GM19351 (cell line): ENCODE results near the gene CEP250.
"Not testable (repeated sequence)": the region's sequence is repeated elsewhere in the genome, so short reads cannot be mapped to it uniquely, and the experiment has no call there.

Experiments
- ATAC-seq: cut with Tn5 transposase; IDR thresholded peaks from one replicate; pipeline ENCODE4 v1.9.1; 2021; ENCODE audit warnings: mild to moderate bottlenecking, moderate library complexity; ENCODE audit not compliant: unreplicated experiment

CEP250 gene

GRCh38 chr20:35456700-35457099, 1.3 kb downstream of the CEP250 start:
- not testable (repeated sequence) for ATAC-seq

GRCh38 chr20:35457539-35457938, 2.1 kb downstream of the CEP250 start:
- not testable (repeated sequence) for ATAC-seq

DNA sequence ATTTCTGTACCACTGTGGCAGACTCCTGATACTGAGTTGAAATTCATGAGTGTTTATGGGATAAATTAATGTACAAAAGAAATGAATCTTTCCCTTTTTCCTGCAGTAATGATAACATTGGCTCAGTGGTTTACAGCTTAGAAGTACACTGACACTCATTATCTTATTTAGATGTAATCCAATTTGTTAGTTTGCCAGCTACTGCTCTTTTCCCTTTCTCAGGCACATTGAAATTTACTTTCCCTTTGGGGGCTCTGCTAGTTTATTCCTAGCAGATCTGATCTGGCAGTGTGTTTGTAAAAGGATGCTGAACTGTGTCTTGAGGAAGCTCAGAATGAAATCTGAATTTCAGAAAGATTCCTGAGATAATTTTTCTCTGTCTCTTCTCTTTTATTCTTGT, 3.0 kb downstream of the CEP250 start:
- no peak for ATAC-seq

DNA sequence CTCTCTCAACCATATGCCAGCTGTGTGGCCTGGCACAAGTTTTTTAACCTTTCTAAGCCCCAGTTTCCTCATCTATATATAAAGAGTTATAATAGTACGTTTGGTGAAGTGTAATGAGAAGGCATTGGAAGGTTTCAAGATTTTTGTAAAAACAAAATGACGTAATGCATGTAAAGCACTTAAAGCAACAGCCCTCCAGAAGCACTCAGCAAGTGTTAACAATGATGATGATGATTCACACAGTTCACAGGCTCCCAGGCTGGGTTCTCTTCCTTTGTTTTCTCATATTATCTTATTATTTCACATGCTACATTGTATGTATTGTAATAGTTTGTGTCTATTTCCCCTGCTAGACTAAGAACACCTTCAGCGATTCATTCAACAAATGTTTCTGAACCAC, 6.2 kb downstream of the CEP250 start:
- no peak for ATAC-seq

- ATAC-seq, result no peak
These were observed 7.0 kb downstream of the CEP250 start for GRCh38 chr20:35462351-35462750.

- no peak for ATAC-seq
These were observed 8.3 kb downstream of the CEP250 start for GRCh38 chr20:35463455-35464300.

- no peak for ATAC-seq
These were observed 10.6 kb downstream of the CEP250 start for GRCh38 chr20:35465976-35466375.

DNA sequence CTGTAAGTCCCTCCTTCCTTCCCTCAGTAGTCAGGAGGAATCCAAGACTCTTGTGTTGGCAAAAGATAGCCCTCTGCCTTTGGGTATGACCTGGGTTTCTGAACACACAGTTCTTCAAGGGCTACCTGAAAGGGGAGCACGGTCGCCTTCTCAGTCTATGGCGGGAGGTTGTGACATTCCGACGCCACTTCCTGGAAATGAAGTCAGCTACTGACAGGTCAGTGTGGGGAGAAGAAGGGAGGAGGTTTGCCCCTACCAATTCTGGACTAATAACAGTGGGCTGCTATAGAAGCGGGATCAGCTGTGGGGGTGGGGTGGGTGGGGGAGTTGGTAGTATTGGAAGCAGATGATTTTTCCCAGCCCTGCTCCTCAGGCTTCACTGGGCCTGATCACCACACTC, 11.5 kb downstream of the CEP250 start:
- no peak for ATAC-seq

DNA sequence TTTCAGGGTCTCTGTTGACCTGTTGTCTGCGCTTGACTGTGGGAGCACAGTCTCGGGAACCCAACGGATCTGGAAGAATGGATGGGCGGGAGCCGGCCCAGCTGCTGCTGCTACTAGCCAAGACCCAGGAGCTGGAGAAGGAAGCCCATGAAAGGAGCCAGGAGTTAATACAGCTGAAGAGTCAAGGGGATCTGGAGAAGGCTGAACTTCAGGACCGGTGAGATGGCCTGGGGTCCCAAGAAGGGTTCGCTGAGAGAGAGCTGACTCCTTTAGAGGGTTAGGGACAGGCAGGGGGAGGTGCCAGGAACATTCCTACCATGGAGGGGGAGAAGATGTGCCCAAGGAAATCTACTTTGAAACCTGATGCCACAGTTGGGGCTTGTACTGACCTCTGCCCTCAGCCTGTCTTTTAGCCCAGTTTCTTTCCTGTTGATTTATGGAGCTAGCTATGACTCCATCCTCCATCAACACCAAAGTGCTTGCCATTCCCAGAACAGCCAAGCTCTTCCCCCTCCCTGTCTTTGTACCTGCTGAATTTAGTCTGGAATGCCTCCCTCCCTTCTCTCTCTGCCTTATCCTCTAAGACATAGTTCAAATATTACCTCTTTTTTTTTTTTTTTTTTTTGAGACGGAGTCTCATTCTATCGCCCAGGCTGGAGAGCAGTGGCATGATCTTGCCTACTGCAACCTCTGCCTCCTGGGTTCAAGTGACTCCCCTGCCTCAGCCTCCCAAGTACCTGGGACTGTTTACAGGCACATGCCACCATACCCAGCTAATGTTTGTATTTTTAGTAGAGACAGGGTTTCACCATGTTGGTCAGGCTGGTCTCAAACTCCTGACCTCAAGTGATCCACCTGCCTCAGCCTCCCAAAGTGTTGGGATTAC, 12.2 kb downstream of the CEP250 start:
- no peak for ATAC-seq

DNA sequence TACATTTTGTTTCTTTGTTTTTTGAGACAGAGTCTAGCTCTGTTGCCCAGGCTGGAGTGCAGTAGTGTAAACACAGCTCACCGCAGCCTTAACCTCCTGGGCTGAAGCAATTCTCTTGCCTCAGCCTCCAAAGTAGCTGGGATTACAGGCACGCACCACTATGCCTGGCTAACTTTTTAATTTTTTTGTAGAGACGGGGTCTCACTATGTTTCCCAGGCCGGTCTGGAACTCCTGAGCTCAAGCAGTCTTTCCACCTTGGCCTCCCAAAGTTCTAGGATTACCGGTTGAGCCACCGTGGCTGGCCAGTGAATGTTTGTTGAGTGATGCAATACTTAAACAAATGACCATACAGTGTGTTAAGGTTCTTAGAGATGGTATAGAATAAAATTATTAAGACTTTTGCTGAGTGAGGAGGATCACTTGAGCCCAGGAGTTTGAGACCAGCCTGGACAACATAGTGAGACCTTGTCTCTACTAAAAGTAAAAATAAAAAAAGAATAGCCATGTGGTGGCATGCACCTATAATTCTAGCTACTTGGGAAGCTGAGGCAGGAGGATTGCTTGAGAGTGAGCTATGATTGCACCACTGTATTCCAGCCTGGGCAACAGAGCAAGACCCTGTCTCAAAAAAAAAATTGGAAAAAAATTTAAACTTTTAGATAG, 13.4 kb downstream of the CEP250 start:
- ATAC-seq, result no peak

DNA sequence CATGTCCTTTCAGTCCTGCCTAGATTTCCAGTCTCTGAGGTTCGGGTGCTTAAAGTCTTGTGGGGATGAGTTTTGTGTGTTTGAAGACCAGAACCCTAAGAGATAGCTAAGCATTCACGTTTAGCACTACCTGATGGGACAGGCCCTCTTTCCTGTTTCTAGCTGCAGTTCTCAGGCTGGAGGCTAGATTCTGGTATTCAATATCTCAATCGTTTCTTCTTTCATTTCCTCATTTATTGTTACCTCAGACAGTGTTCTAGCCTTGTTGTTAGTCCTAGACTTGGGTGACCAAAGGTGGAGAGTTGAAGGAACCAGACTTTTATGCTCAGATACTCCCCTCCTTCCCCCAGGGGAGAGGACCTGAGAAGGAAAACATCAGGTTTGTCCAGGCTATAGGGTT, 16.8 kb downstream of the CEP250 start:
- ATAC-seq, result no peak

- ATAC-seq, result no peak
These were observed 18.3 kb downstream of the CEP250 start for GRCh38 chr20:35473684-35474083.

GRCh38 chr20:35474303-35474871, 19.0 kb downstream of the CEP250 start:
- no peak for ATAC-seq

GRCh38 chr20:35476288-35476687, 20.9 kb downstream of the CEP250 start:
- no peak for ATAC-seq

GRCh38 chr20:35478804-35479472, 23.5 kb downstream of the CEP250 start:
- no peak for ATAC-seq

DNA sequence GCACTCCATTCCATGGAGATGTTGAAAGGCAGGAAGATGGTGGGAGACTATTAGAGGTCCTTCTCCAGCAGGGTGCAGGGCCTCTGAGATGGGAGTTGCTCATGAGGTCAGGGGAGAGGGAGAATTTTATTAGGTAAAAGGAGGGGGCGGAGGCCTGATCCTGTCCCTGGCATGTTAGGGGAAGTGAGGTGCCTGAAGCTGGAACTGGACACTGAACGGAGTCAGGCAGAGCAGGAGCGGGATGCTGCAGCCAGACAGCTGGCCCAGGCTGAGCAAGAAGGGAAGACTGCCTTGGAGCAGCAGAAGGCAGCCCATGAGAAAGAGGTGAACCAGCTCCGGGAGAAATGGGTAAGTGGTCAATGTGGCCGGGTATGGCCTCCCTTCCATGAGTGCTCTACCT, 24.4 kb downstream of the CEP250 start:
- no peak for ATAC-seq

DNA sequence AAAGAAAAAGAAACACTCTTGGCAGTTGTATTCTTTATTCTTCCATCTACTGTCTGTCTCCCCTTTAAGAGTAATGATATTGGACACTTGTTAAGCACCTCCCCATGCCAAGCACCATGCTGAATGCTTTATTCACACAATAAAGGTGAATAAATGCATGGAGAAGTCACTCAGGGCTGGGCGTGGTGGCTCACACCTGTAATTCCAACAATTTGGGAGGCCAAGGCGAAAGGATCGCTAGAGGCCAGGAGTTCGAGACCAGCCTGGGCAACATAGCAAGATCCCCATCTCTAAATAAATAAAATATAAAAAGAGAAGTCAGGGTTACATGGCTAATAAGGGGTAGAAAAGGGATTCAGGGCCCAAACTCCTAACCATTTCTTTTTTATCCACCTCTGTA, 32.1 kb downstream of the CEP250 start:
- ATAC-seq, result no peak

DNA sequence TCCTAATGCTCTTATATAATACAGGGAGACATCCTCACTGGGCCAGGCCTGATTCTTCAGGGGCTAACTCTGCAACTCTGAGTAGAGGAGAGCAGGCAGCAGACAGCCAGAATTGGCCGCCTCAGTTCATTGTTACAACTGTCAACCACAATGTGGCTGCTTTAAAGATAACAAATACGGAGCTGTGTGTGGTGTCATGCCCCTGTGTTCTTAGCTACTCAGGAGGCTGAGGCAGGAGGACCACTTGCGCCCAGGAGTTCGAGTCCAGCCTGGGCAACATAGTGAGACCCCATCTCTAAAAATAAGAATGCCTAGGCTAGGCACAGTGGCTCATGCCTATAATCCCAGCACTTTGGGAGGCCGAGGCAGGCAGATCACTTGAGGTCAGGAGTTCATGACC, 34.3 kb downstream of the CEP250 start:
- ATAC-seq, result no peak

DNA sequence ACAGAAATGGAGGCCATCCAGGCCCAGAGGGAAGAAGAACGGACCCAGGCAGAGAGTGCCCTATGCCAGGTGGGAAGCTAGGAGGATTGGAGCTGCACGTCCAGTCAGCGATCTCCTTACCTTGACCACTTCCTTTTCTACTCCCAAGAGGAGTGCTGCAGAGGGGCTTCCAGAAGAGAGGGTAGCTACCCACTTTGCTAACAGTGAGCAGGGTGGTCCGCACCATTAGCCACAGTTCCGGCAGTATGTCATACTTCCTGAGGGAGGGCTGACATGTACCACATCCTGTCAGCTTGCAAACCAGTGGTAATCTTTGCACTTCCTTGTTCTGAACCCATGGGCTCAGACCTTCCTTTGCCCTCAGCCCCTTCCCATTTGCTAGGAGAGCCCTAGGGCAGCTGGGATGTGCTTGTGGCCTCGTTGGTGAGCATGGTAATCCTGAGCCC, 35.4 kb downstream of the CEP250 start:
- peak; percentile 99 for ATAC-seq

DNA sequence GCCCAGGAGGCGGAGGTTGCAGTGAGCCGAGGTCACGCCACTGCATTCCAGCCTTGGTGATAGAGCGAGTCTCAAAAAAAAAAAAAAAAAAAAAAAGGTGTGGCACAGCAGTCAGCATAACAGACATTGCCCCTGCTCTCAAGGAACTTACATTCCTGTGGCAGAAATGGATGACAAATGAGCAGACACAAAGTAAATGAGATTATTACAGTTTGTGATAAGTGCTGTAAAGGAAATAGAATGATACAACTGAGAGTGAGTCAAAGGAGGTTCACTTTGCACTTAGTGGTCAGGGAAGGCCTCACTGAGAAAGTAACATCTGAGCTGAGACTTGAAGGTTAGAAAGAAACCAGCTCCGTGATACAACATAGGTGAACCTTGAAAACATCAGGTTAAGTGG, 36.4 kb downstream of the CEP250 start:
- ATAC-seq, result no peak
